Loucy (cell line): Measurements from ENCODE around the gene ZMYND8.

Source experiments
- CTCF ChIP-seq: fragments of 200-600 bp; sonication (generic); conservative IDR thresholded peaks from 2 replicates; pipeline ENCODE4 v1.5.1; 2014; ENCODE audit warnings: mild to moderate bottlenecking, antibody characterized with exemption, low read length
- EZH2phosphoT487 ChIP-seq: fragments of 200-600 bp; IDR thresholded peaks from 2 replicates; pipeline ENCODE4 v1.6.1; 2018; ENCODE audit warnings: antibody characterized with exemption, mild to moderate bottlenecking, moderate library complexity, borderline replicate concordance

GRCh38 chr20:47306755-47307370, 49.6 kb downstream of the ZMYND8 start:
- no peak for TF ChIP-seq CTCF
- TF ChIP-seq EZH2phosphoT487, result no peak
